HG02759 (cell line): ENCODE data around the gene CNTN3.

ENCODE experiments used
- ATAC-seq: cut with Tn5 transposase; IDR thresholded peaks from one replicate; pipeline ENCODE4 v1.9.1; 2021; ENCODE audit warnings: mild to moderate bottlenecking, moderate library complexity; ENCODE audit not compliant: unreplicated experiment

Gene CNTN3

GRCh38 chr3:74614107-74614967 is at the start of gene CNTN3:
Gene CNTN3 (minus strand): TSS chr3:74614659. CDS start chr3:74521112, 93,547 bp downstream.
- ATAC-seq: no peak

- ATAC-seq: no peak
Observed at GRCh38 chr3:74663178-74663577, 48.7 kb upstream of the CNTN3 start.

GRCh38 chr3:74661672-74662071 is 47.2 kb upstream of the CNTN3 start:
- ATAC-seq: no peak

- ATAC-seq: no peak
Observed at GRCh38 chr3:74651885-74652284, 37.4 kb upstream of the CNTN3 start.

GRCh38 chr3:74651292-74651691 is 36.8 kb upstream of the CNTN3 start:
- ATAC-seq: no peak

- no peak for ATAC-seq
Observed at GRCh38 chr3:74648107-74648506, 33.6 kb upstream of the CNTN3 start.

- no peak for ATAC-seq
Observed at GRCh38 chr3:74646094-74646493, 31.6 kb upstream of the CNTN3 start.

- ATAC-seq: no peak
Observed at GRCh38 chr3:74643636-74644035, 29.2 kb upstream of the CNTN3 start.

- ATAC-seq: no peak
Observed at GRCh38 chr3:74642876-74643275, 28.4 kb upstream of the CNTN3 start.

GRCh38 chr3:74640211-74640610 is 25.8 kb upstream of the CNTN3 start:
- no peak for ATAC-seq

GRCh38 chr3:74639681-74640080 is 25.2 kb upstream of the CNTN3 start:
- no peak for ATAC-seq

GRCh38 chr3:74636981-74637380 is 22.5 kb upstream of the CNTN3 start:
- no peak for ATAC-seq

- no peak for ATAC-seq
Observed at GRCh38 chr3:74633021-74633420, 18.6 kb upstream of the CNTN3 start.

GRCh38 chr3:74631351-74632140 is 17.1 kb upstream of the CNTN3 start:
- no peak for ATAC-seq

- ATAC-seq: no peak
Observed at GRCh38 chr3:74630602-74631001, 16.1 kb upstream of the CNTN3 start.

GRCh38 chr3:74626011-74626410 is 11.6 kb upstream of the CNTN3 start:
- no peak for ATAC-seq

- ATAC-seq: no peak
Observed at GRCh38 chr3:74624301-74624700, 9.8 kb upstream of the CNTN3 start.

- ATAC-seq: no peak
Observed at GRCh38 chr3:74623261-74623836, 8.9 kb upstream of the CNTN3 start.

GRCh38 chr3:74621581-74621980 is 7.1 kb upstream of the CNTN3 start:
- no peak for ATAC-seq

- no peak for ATAC-seq
Observed at GRCh38 chr3:74617776-74618175, 3.3 kb upstream of the CNTN3 start.

GRCh38 chr3:74613521-74614106 is 845 bp downstream of the CNTN3 start:
- no peak for ATAC-seq
